Spleen (tissue), 7 donors: ENCODE measurements around the gene CFP.

Experiments used
- POLR2A ChIP-seq, 3 donors: fragments of 450-650 bp; IDR thresholded peaks; one replicate each; pipeline ENCODE4 v1.5.1; 2017; ENCODE audit warnings: antibody characterized with exemption in 3 of 3, mild to moderate bottlenecking in 1 of 3
- POLR2AphosphoS5 ChIP-seq, 3 donors: sonication (generic); formaldehyde crosslinking; IDR thresholded peaks; one replicate each; pipeline ENCODE4 v1.5.1; 2017; ENCODE audit warnings: antibody characterized with exemption in 3 of 3
- TF ChIP-seq, protein P1 (sequence below), 11 experiments: fragments of 200-600 bp in 7 of 11; fragments of 450-650 bp in 4 of 11; sonication (generic) in 4 of 11; IDR thresholded peaks in 8 of 11; conservative IDR thresholded peaks in 3 of 11; 1 replicate in 7 of 11; 2 replicates in 4 of 11; pipeline versions ENCODE4 v1.4.0 to v1.8.0; 2016 to 2021; ENCODE audit warnings: antibody characterized with exemption in 11 of 11, inconsistent platforms in 4 of 11, mild to moderate bottlenecking in 1 of 11
- donor health status: DM: no; HTN: no; CAD: no; lungs with moderate emphysema.
- donor health status: DM: no; HTN: no; CAD: no.
- donor health status: DM: no; HTN: no; CAD: no.

DNA sequence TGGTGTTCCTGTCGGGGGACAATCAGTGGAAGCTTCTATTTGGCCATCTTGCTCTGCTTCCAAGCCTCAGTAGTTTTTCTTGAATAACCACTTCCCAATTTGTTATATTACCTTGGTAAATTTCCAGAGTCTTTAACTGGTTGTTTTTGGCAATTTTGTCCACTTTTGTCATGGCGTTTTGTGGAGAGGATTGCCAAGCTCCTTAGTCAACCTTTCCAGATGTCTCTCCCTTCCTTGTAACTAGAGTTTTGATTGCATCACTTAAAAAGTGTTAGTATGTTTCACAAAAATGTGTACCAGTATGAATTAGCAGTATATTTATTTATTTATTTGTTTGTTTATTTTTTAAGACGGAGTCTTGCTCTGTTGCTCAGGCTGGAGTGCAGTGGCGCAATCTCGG is 45.0 kb upstream of the CFP start:
- TF ChIP-seq, protein P1, sequence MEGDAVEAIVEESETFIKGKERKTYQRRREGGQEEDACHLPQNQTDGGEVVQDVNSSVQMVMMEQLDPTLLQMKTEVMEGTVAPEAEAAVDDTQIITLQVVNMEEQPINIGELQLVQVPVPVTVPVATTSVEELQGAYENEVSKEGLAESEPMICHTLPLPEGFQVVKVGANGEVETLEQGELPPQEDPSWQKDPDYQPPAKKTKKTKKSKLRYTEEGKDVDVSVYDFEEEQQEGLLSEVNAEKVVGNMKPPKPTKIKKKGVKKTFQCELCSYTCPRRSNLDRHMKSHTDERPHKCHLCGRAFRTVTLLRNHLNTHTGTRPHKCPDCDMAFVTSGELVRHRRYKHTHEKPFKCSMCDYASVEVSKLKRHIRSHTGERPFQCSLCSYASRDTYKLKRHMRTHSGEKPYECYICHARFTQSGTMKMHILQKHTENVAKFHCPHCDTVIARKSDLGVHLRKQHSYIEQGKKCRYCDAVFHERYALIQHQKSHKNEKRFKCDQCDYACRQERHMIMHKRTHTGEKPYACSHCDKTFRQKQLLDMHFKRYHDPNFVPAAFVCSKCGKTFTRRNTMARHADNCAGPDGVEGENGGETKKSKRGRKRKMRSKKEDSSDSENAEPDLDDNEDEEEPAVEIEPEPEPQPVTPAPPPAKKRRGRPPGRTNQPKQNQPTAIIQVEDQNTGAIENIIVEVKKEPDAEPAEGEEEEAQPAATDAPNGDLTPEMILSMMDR (IDR thresholded peaks at IDR 0.05 in 8 of 11, conservative IDR thresholded peaks at IDR 0.05 in 3 of 11): no peak
- TF ChIP-seq POLR2AphosphoS5 (IDR thresholded peaks at IDR 0.05) (no peak), POLR2A (IDR thresholded peaks at IDR 0.05) (no peak)
